IMR-90 (cell line): ENCODE measurements around the gene ARL6IP6. TPM values are rescaled to one million over a fixed set of nuclear protein-coding genes. Genes with fewer than 3 reads are reported as not detected.

ENCODE experiments used
- ATAC-seq: fragments of 200-7000 bp; cut with Tn5 transposase; 2 replicates; pipeline ENCODE4 v1.9.1; 2020; ENCODE audit warnings: low read depth, mild to moderate bottlenecking, moderate library complexity
- Bru-seq: library from RNA; stranded (reverse); fragments of 400-500 nt; gene quantifications from one replicate; lab custom pipeline; 2021; lab: Mats Ljungman, UMichigan
- BruChase-seq, 2 experiments: library from RNA; stranded (reverse); fragments of 400-500 nt; gene quantifications; one replicate each; lab custom pipeline; 2021; lab: Mats Ljungman, UMichigan
- BruUV-seq: library from RNA; stranded (reverse); fragments of 400-500 nt; replicated peaks from 2 replicates; lab custom pipeline; 2021; lab: Mats Ljungman, UMichigan
- CTCF ChIA-PET: fragments of 300-600 bp; formaldehyde crosslinking; extraction: SDS; loops from one replicate; lab custom pipeline; 2021; ENCODE audit warnings: antibody characterized with exemption; lab: Yijun Ruan, JAX
- POLR2A ChIA-PET: fragments of 300-600 bp; sonication (Branson Sonifier 250); formaldehyde crosslinking; loops from one replicate; lab custom pipeline; 2022; ENCODE audit warnings: antibody characterized with exemption; ENCODE audit not compliant: unreplicated experiment; lab: Charles Lee
- DNase-seq: peaks from one replicate; pipeline ENCODE4 v3.0.0; 2013
- H2AFZ ChIP-seq: replicated peaks from 2 replicates; pipeline ENCODE3; 2013; ENCODE audit warnings: low read length, mild to moderate bottlenecking; ENCODE audit not compliant: poor library complexity
- H2AK5ac ChIP-seq: 2 replicates; pipeline ENCODE4 v1.6.1; 2013; ENCODE audit warnings: low read depth, low read length, inconsistent platforms
- H2AK9ac ChIP-seq: replicated peaks from 2 replicates; pipeline ENCODE3; 2013; ENCODE audit warnings: mild to moderate bottlenecking, low read depth, low read length, moderate library complexity; ENCODE audit not compliant: poor library complexity
- H2BK120ac ChIP-seq: 2 replicates; pipeline ENCODE4 v1.6.1; 2013; ENCODE audit warnings: low read depth, low read length, inconsistent platforms
- H2BK15ac ChIP-seq: 3 replicates; pipeline ENCODE4 v1.6.1; 2013; ENCODE audit warnings: low read depth, low read length, inconsistent platforms
- H2BK20ac ChIP-seq: 2 replicates; pipeline ENCODE4 v1.6.1; 2013; ENCODE audit warnings: low read depth, mild to moderate bottlenecking, inconsistent platforms, low read length, moderate library complexity
- H2BK5ac ChIP-seq: 2 replicates; pipeline ENCODE4 v1.6.1; 2013; ENCODE audit warnings: mild to moderate bottlenecking, low read depth, low read length, inconsistent platforms; ENCODE audit not compliant: poor library complexity, severe bottlenecking
- H3K14ac ChIP-seq: replicated peaks from 2 replicates; pipeline ENCODE4 v1.6.1; 2013; ENCODE audit warnings: low read depth, low read length, inconsistent platforms
- H3K18ac ChIP-seq: 2 replicates; pipeline ENCODE4 v1.6.1; 2013; ENCODE audit warnings: low read depth, low read length, control low read depth
- H3K23ac ChIP-seq: 2 replicates; pipeline ENCODE4 v1.6.1; 2013; ENCODE audit warnings: low read depth, low read length, inconsistent platforms
- H3K27ac ChIP-seq: 2 replicates; pipeline ENCODE4 v1.5.1; 2013; ENCODE audit warnings: mild to moderate bottlenecking, control low read depth, low read length; ENCODE audit not compliant: insufficient read depth
- H3K27me3 ChIP-seq: 2 replicates; pipeline ENCODE4 v1.6.1; 2013; ENCODE audit warnings: low read length; ENCODE audit not compliant: control insufficient read depth, insufficient read depth
- H3K36me3 ChIP-seq: 2 replicates; pipeline ENCODE4 v1.6.1; 2013; ENCODE audit warnings: low read length, mixed read lengths; ENCODE audit not compliant: control insufficient read depth, insufficient read depth
- H3K4ac ChIP-seq: 2 replicates; pipeline ENCODE4 v1.6.1; 2013; ENCODE audit warnings: low read depth, low read length, inconsistent platforms
- H3K4me1 ChIP-seq: 2 replicates; pipeline ENCODE4 v1.6.1; 2013; ENCODE audit warnings: low read length, mixed read lengths; ENCODE audit not compliant: control insufficient read depth, insufficient read depth
- H3K4me2 ChIP-seq: 2 replicates; pipeline ENCODE4 v1.6.1; 2013; ENCODE audit warnings: low read depth, mild to moderate bottlenecking, control low read depth, low read length, moderate library complexity
- H3K4me3 ChIP-seq: 2 replicates; pipeline ENCODE4 v1.5.1; 2013; ENCODE audit warnings: low read depth, mild to moderate bottlenecking, control low read depth, low read length, moderate library complexity; ENCODE audit not compliant: insufficient read depth
- H3K56ac ChIP-seq: 2 replicates; pipeline ENCODE4 v1.6.1; 2013; ENCODE audit warnings: low read length, inconsistent platforms; ENCODE audit not compliant: insufficient read depth; ENCODE audit errors: extremely low read depth
- H3K79me1 ChIP-seq, 2 experiments: 2 replicates each; pipeline ENCODE4 v1.6.1; 2013; ENCODE audit warnings: low read length in 2 of 2, inconsistent platforms in 1 of 2, low read depth in 1 of 2
- H3K9ac ChIP-seq: 2 replicates; pipeline ENCODE4 v1.6.1; 2013; ENCODE audit warnings: low read depth, low read length, control low read depth
- H3K9me1 ChIP-seq: 2 replicates; pipeline ENCODE4 v1.6.1; 2013; ENCODE audit warnings: low read length, inconsistent platforms; ENCODE audit not compliant: insufficient read depth
- H3K9me3 ChIP-seq: 2 replicates; pipeline ENCODE4 v1.6.1; 2013; ENCODE audit warnings: low read length; ENCODE audit not compliant: control insufficient read depth, insufficient read depth
- H4K20me1 ChIP-seq: 2 replicates; pipeline ENCODE4 v1.6.1; 2013; ENCODE audit warnings: low read length, inconsistent platforms; ENCODE audit not compliant: insufficient read depth
- H4K5ac ChIP-seq: 2 replicates; pipeline ENCODE4 v1.6.1; 2013; ENCODE audit warnings: mild to moderate bottlenecking, low read depth, low read length, control low read depth
- H4K8ac ChIP-seq, 2 experiments: 2 replicates each; pipeline ENCODE4 v1.6.1; 2013; ENCODE audit warnings: low read depth in 2 of 2, low read length in 2 of 2, control low read depth in 1 of 2, inconsistent platforms in 1 of 2
- H4K91ac ChIP-seq: 2 replicates; pipeline ENCODE4 v1.6.1; 2013; ENCODE audit warnings: low read depth, low read length, inconsistent platforms; ENCODE audit not compliant: insufficient read depth
- BHLHE40 ChIP-seq: fragments of 150-350 bp; IDR thresholded peaks from 2 replicates; pipeline ENCODE4 v1.6.1; 2016; ENCODE audit warnings: mild to moderate bottlenecking, low read depth, low read length
- CHD1 ChIP-seq: IDR thresholded peaks from 2 replicates; pipeline ENCODE4 v1.6.1; 2012; ENCODE audit warnings: low read depth, low read length, improper control_type of control experiment
- FOS ChIP-seq: fragments of 150-350 bp; IDR thresholded peaks from 2 replicates; pipeline ENCODE4 v1.6.1; 2016; ENCODE audit warnings: low read depth, low read length
- MAZ ChIP-seq: IDR thresholded peaks from 2 replicates; pipeline ENCODE4 v1.6.1; 2012; ENCODE audit warnings: low read depth, mild to moderate bottlenecking, low read length, improper control_type of control experiment, moderate library complexity, borderline replicate concordance
- MXI1 ChIP-seq: IDR thresholded peaks from 2 replicates; pipeline ENCODE4 v1.6.1; 2012; ENCODE audit warnings: low read depth, mild to moderate bottlenecking, low read length, moderate library complexity, borderline replicate concordance
- NFE2L2 ChIP-seq: fragments of 150-350 bp; IDR thresholded peaks from 2 replicates; pipeline ENCODE4 v1.6.1; 2016; ENCODE audit warnings: low read depth, mild to moderate bottlenecking, low read length
- POLR2A ChIP-seq: IDR thresholded peaks from 2 replicates; pipeline ENCODE4 v1.6.1; 2012; ENCODE audit warnings: mild to moderate bottlenecking, low read depth, low read length
- RCOR1 ChIP-seq: IDR thresholded peaks from 2 replicates; pipeline ENCODE4 v1.6.1; 2012; ENCODE audit warnings: mild to moderate bottlenecking, low read length, improper control_type of control experiment; ENCODE audit not compliant: insufficient replicate concordance
- RFX5 ChIP-seq: IDR thresholded peaks from 2 replicates; pipeline ENCODE4 v1.8.0; 2012; ENCODE audit warnings: low read depth, mild to moderate bottlenecking, low read length, moderate library complexity
- WGBS, 2 experiments: methylation state at CpG; one replicate each; pipeline versions ENCODE4 v1.1.5 to v1.1.7; 2013; ENCODE audit warnings: missing lambda C conversion rate in 2 of 2; ENCODE audit not compliant: insufficient read length in 1 of 2; ENCODE audit errors: extremely low coverage in 2 of 2; 5-methylcytosine and 5-hydroxymethylcytosine counted together
- dilution Hi-C: fragments of 300-500 bp; cut with HindIII; formaldehyde crosslinking; loops from one replicate; pipeline ENCODE4 v1.14.3; 2018; ENCODE audit warnings: low sequenced_read_pairs; ENCODE audit not compliant: unreplicated experiment
- in situ Hi-C: fragments of 300-500 bp; cut with MboI; formaldehyde crosslinking; loops from 3 replicates; pipeline ENCODE4 v1.14.3; 2019; ENCODE audit warnings: low sequenced_read_pairs, inconsistent platforms, mixed read lengths
- intact Hi-C: fragments of 100-400 bp; cut with micrococcal nuclease; formaldehyde crosslinking; loops from 2 replicates; pipeline ENCODE4 v1.10.0; 2022
- long read RNA-seq: library from polyadenylated mRNA; unstranded; transcript quantifications from one replicate; pipeline ENCODE4 v2.0.0, GENCODE V29; 2021; ENCODE audit not compliant: unreplicated experiment
- polyA plus RNA-seq, 3 experiments: library from polyadenylated mRNA; depleted of rRNA; stranded (reverse); fragments of >200 nt; gene quantifications; 2 replicates each; pipeline ENCODE4 v1.2.3, GENCODE V29; 2012; ENCODE audit warnings: low replicate concordance in 1 of 3
- total RNA-seq: library from RNA; depleted of rRNA; stranded (reverse); fragments of >200 nt; gene quantifications from 2 replicates; pipeline ENCODE4 v1.2.3, GENCODE V29; 2012; rRNA removed
- TF ChIP-seq, protein P1 (sequence below): fragments of 150-350 bp; IDR thresholded peaks from 2 replicates; pipeline ENCODE4 v1.6.1; 2016; ENCODE audit warnings: low read depth, mild to moderate bottlenecking, low read length, moderate library complexity, borderline replicate concordance
- TF ChIP-seq, protein P2 (sequence below): conservative IDR thresholded peaks from 2 replicates; pipeline ENCODE4 v1.5.1; 2012; ENCODE audit warnings: mild to moderate bottlenecking, low read depth, low read length, improper control_type of control experiment

Gene ARL6IP6
- 4.1 and 11.7 TPM in 2 replicates for total RNA-seq
- 11.2 and 14.7 TPM in 2 replicates for polyA plus RNA-seq (2012; rRNA removed)
- 7.7 and 9.5 TPM in 2 replicates for polyA plus RNA-seq (2012; cell fraction: cytosol; rRNA removed)
- polyA plus RNA-seq (2012; cell fraction: nucleus; rRNA removed; ENCODE audit: low replicate concordance) = 9.3 and 19.8 TPM in 2 replicates
- percentile 69 among the genes with signal in this experiment for Bru-seq, nascent RNA
- percentile 67 among the genes with signal in this experiment for BruChase-seq, experiment 1, labeled RNA remaining after a 6-hour chase
- BruChase-seq, experiment 2, labeled RNA remaining after a 2-hour chase = percentile 76 among the genes with signal in this experiment
- long read RNA-seq, transcript ARL6IP6-201 (4 exons, 2,805 nt) = major isoform, 14 of 23 reads
- long read RNA-seq, partial matches to known transcripts = 0 of 23 reads
- long read RNA-seq, other reads (novel, unspliced or antisense) = 6 of 23 reads

DNA sequence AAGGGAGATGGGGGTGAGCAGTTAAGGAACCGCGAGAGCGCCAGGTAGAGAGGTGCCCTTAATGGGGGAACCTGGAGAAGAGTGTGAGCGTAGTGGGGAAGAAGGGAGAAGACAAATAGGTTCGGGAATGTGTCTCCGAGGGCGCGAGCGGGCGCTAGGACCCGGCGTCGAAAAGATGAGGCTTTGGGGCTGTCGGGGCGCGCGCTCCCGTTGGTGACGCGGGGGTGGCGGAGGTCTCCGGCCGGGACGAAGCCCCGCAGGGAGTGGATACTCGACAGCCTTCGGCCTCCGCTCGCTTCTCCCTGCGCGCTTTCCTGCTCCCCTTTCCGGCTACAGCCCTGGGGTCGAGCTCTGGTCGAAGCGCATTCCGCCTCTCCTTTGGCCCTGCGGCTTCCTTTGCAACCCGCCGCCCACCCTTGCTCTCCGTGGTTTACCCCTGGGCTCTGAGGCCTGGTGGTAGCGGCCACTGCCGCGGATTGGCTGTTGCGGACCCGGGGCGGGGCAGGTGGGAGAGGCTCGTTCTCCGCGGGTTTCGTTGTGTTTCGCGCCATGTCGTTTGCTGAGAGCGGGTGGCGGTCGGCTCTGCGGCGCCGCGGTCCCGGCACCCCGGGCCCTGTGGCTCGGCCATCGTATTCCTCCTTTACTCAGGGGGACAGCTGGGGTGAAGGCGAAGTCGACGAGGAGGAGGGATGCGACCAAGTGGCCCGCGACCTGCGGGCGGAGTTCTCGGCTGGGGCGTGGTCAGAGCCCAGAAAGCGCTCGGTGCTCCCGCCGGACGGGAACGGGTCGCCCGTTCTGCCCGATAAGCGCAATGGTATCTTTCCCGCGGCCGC, at the start of gene ARL6IP6:
Gene ARL6IP6, plus strand, starts transcription at position 545 of the 833 bp plus-strand sequence. Its CDS starts 5 bp downstream, at position 550.
- Histone ChIP-seq H3K4me3 (peak within 1 kb of the TSS; percentile 92), H2BK120ac (peak within 1 kb of the TSS; percentile 99), H2AK5ac (peak within 1 kb of the TSS; percentile 75), H2AFZ (peak within 1 kb of the TSS; percentile 100), H4K91ac (peak within 1 kb of the TSS; percentile 92), H3K27ac (peak within 1 kb of the TSS; percentile 96), H2BK15ac (peak within 1 kb of the TSS; percentile 88; the same call in 2 of the 3 replicates), H4K5ac (peak within 1 kb of the TSS; percentile 90), H2AK9ac (peak within 1 kb of the TSS; percentile 96), H2BK5ac (peak within 1 kb of the TSS; percentile 97), H3K9me1 (no peaks in the 10 kb centered on the region), H3K23ac (peak within 1 kb of the TSS; percentile 99), H2BK20ac (peak within 1 kb of the TSS; percentile 92; the same call in 1 of the 2 replicates), H3K18ac (peak within 1 kb of the TSS; percentile 92), H3K9ac (peak within 1 kb of the TSS; percentile 94), H3K14ac (peak within 1 kb of the TSS; percentile 99), H3K27me3 (no peaks in the 10 kb centered on the region), H3K4me1 (peaks cover 2% of the 10 kb centered on the region; the same call in 1 of the 2 replicates), H3K4me2 (peak within 1 kb of the TSS; percentile 85), H3K9me3 (no peaks in the 10 kb centered on the region), H3K4ac (peak within 1 kb of the TSS; percentile 99), H4K8ac (peak within 1 kb of the TSS; percentile 87 to 98), H3K36me3 (no peaks in the 10 kb centered on the region), H4K20me1 (peaks cover 2% of the 10 kb centered on the region; the same call in 1 of the 2 replicates), H3K56ac (peak within 1 kb of the TSS; percentile 98), H3K79me1 (peaks cover 3 to 29% of the 10 kb centered on the region in 2 experiments; a peak in 3 of 4 replicates)
- TF ChIP-seq MAZ = peak; percentile 84
- TF ChIP-seq FOS = no peak
- peak; percentile 96 for TF ChIP-seq BHLHE40
- TF ChIP-seq NFE2L2 = no peak
- TF ChIP-seq RCOR1 = no peak
- peak; percentile 76 for TF ChIP-seq POLR2A
- TF ChIP-seq, protein P1, sequence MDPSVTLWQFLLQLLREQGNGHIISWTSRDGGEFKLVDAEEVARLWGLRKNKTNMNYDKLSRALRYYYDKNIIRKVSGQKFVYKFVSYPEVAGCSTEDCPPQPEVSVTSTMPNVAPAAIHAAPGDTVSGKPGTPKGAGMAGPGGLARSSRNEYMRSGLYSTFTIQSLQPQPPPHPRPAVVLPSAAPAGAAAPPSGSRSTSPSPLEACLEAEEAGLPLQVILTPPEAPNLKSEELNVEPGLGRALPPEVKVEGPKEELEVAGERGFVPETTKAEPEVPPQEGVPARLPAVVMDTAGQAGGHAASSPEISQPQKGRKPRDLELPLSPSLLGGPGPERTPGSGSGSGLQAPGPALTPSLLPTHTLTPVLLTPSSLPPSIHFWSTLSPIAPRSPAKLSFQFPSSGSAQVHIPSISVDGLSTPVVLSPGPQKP = no peak
- TF ChIP-seq MXI1 = peak; percentile 60; the same call in 1 of the 2 replicates
- peak; percentile 98; the same call in 1 of the 2 replicates for TF ChIP-seq CHD1
- no peak for TF ChIP-seq RFX5
- TF ChIP-seq, protein P2, sequence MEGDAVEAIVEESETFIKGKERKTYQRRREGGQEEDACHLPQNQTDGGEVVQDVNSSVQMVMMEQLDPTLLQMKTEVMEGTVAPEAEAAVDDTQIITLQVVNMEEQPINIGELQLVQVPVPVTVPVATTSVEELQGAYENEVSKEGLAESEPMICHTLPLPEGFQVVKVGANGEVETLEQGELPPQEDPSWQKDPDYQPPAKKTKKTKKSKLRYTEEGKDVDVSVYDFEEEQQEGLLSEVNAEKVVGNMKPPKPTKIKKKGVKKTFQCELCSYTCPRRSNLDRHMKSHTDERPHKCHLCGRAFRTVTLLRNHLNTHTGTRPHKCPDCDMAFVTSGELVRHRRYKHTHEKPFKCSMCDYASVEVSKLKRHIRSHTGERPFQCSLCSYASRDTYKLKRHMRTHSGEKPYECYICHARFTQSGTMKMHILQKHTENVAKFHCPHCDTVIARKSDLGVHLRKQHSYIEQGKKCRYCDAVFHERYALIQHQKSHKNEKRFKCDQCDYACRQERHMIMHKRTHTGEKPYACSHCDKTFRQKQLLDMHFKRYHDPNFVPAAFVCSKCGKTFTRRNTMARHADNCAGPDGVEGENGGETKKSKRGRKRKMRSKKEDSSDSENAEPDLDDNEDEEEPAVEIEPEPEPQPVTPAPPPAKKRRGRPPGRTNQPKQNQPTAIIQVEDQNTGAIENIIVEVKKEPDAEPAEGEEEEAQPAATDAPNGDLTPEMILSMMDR = no peak
- ChIA-PET CTCF (no interaction called here), POLR2A (no interaction called here)
- in situ Hi-C loops = no loop called here
- no TSS peak for BruUV-seq
- ATAC-seq (peak; percentile 81), DNase-seq (peak; percentile 84)
- intact Hi-C loops = no loop called here
- 0% methylated on average over 32 of the region's 87 CpGs; no CpG with 5 or more reads in 1 of the 2 experiments for WGBS, 2 experiments
- dilution Hi-C loops = no loop called here
